Activated T-cell treated with anti-CD3 and anti-CD28 coated beads, Interleukin-2, amount 50 U/mL, for 4 hours (primary cell): ENCODE results near the gene SRSF10. TPM values are rescaled to one million over a fixed set of nuclear protein-coding genes. Genes with fewer than 3 reads are reported as not detected.
"Not testable (repeated sequence)": the region's sequence is repeated elsewhere in the genome, so short reads cannot be mapped to it uniquely, and the experiment has no call there.

ENCODE experiments used
- ATAC-seq, 2 donors: fragments of 200-7000 bp; cut with Tn5 transposase; one replicate each; pipeline ENCODE4 v1.10.0; 2021
- DNase-seq: peaks from one replicate; pipeline ENCODE4 v3.0.0-alpha.2; 2020
- H3K27me3 Mint-ChIP-seq: one replicate; pipeline ENCODE4 v1.8.0; 2021; ENCODE audit warnings: low read depth, mixed read lengths
- H3K36me3 Mint-ChIP-seq: one replicate; pipeline ENCODE4 v1.8.0; 2022; ENCODE audit warnings: mixed read lengths; ENCODE audit not compliant: insufficient read depth
- H3K4me1 Mint-ChIP-seq: one replicate; pipeline ENCODE4 v1.8.0; 2021; ENCODE audit warnings: low read depth, mixed read lengths
- H3K4me3 Mint-ChIP-seq: one replicate; pipeline ENCODE4 v1.8.0; 2021; ENCODE audit warnings: mild to moderate bottlenecking, moderate library complexity, mixed read lengths
- H3K9me3 Mint-ChIP-seq: one replicate; pipeline ENCODE4 v1.8.0; 2021; ENCODE audit warnings: mixed read lengths
- total RNA-seq, 3 donors: library from RNA; stranded (reverse); gene quantifications; one replicate each; pipeline ENCODE4 v1.2.1, GENCODE V29; 2021

SRSF10 gene
- total RNA-seq, 3 donors from 2014 or later: 238 to 250 (median 241) TPM

DNA sequence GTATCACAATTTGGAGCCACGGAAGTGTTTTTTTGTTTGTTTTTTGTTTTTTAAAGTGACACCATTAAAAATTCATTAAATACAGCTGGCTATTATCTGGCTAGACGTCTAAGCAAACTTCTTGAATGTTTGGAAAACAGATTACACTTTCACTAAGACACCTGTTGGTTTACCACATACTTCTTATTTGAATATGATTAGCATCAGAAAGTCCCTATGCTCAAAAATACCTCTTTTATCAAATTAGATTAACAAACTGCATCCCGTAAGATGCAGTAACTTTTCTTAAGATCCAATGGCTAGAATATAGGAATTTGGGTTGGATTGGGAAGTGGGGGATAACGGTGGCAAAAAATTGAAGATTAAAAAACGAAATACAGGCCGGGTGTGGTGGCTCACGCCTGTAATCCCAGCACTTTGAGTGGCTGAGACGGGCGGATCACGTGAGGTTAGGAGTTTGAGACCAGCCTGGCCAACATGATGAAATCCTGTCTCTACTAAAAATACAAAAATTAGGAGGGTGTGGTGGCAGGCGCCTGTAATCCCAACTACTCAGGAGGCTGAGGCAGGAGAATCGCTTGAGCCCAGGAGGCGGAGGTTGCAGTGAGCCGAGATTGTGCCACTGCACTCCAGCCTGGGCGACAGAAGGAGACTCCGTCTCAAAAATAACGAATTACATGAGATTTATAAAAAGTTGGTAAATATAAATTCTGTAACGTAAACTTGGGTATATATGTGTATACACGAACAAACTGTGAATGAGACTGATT lies 21.9 kb downstream of the SRSF10 start:
- DNase-seq, H3K9me3 Mint-ChIP-seq, ATAC-seq, H3K27me3 Mint-ChIP-seq: not testable (repeated sequence)
- Mint-ChIP-seq H3K4me3 (peak overlapping the region; percentile 99), H3K4me1 (peaks cover 51% of the 10 kb centered on the region), H3K36me3 (peaks cover 22% of the 10 kb centered on the region)

DNA sequence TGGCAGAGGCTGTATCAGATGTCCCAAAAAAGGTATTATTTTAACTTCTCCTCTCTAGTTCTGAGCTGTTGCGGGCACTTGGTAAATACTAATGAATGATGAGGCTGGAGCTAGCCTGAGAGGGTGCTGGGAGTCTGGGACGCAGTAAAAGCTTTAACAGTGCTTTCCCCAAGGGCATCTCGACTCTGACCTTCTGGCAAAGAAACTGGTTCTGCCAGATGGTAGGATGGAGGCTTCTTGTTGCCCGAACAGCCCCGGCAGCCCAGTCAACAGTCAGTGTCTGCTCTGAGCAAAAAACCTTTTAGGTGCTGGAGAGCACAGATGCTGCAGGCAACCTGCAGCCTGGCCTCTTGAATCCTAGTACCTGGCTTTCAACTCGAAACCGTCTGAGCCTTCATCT lies 23.0 kb downstream of the SRSF10 start:
- ATAC-seq (no peak), DNase-seq (no peak)
- Mint-ChIP-seq H3K27me3 (no peaks in the 10 kb centered on the region), H3K9me3 (no peaks in the 10 kb centered on the region), H3K4me3 (no peak overlapping the region), H3K36me3 (peaks cover 19% of the 10 kb centered on the region), H3K4me1 (peaks cover 43% of the 10 kb centered on the region)

DNA sequence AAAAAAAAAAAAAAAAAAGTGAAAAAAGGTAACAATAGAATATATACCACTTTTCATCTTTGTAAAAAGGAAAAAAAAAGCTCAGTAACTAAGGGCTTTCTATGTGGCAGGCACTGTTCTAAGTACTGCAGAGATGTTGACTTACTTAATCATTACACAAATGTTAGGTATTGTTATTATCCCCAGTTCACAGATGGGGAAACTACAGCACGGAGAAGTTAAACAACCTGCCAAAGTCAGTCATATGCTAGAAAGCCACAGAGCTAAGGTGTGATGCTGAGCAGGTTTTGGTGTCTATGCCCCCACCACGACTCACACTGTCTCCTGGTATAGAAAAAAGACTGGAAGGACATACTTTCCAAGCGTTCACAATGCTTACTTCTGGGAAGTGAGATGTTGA lies 27.1 kb downstream of the SRSF10 start:
- no peaks in the 10 kb centered on the region for H3K27me3 Mint-ChIP-seq
- no peak for DNase-seq
- H3K9me3 Mint-ChIP-seq: no peaks in the 10 kb centered on the region
- H3K4me1 Mint-ChIP-seq: peaks cover 16% of the 10 kb centered on the region
- H3K36me3 Mint-ChIP-seq: no peaks in the 10 kb centered on the region
- no peak for ATAC-seq
- H3K4me3 Mint-ChIP-seq: no peak overlapping the region

DNA sequence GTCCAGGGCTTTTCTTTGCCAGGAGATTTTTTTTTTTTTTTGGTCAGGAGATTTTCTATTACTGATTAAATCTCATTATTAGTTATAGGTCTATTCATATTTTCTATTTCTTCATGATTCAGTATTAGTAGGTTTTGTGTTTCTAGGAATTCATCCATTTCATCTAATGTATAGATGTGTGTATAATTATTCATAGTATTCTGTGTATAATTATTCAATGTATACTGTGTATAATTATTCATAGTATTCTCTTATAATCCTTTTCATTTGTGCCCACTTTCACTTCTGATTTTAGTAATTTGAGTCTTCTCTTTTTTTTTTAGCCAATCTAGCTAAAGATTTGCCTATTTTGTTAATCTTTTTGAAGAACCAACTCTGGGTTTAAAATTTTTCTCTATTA lies 32.8 kb downstream of the SRSF10 start:
- DNase-seq (no peak), ATAC-seq (no peak)
- H3K9me3 Mint-ChIP-seq: peaks cover 9% of the 10 kb centered on the region

DNA sequence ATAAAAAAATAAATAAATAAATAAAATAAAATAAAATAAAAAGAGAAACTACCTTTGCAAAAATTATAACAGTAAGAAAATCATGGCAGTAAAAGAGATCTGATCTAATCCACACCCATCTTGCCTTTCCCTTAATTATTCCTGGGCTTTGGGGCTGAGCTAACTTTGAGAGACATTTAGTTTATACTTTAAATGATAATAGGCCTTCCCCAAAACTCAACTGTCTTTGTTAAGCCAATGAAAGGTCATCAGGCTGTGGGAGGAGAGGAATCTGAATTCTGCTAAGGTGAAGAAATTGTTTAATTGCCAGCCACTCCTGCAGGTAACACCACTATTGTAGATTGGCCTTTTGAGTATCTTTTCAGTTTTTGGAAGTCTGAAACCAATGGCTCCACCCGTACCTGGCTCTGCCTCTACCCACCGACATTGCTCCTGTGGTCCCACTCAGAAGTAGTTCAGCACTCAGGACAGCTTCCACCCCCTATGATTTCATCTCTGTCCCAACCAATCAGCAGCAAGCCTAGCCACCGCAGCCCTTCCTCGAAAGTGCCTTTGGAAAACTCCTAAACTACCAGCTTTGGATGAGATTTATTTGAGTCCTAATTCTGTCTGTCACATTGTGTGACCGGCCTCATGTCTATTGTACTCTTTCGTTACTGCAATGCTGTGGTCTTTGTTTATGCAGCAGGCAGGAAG lies 43.5 kb downstream of the SRSF10 start:
- H3K4me3 Mint-ChIP-seq: no peak overlapping the region
- no peaks in the 10 kb centered on the region for H3K27me3 Mint-ChIP-seq
- ATAC-seq (no peak), DNase-seq (no peak)
- no peaks in the 10 kb centered on the region for H3K9me3 Mint-ChIP-seq
- H3K36me3 Mint-ChIP-seq: no peaks in the 10 kb centered on the region
- no peaks in the 10 kb centered on the region for H3K4me1 Mint-ChIP-seq

More for the DNA sequence above, 32.8 kb downstream of the SRSF10 start:
- Mint-ChIP-seq H3K27me3 (peaks cover 4% of the 10 kb centered on the region), H3K4me1 (no peaks in the 10 kb centered on the region), H3K36me3 (peaks cover 2% of the 10 kb centered on the region), H3K4me3 (no peak overlapping the region)

DNA sequence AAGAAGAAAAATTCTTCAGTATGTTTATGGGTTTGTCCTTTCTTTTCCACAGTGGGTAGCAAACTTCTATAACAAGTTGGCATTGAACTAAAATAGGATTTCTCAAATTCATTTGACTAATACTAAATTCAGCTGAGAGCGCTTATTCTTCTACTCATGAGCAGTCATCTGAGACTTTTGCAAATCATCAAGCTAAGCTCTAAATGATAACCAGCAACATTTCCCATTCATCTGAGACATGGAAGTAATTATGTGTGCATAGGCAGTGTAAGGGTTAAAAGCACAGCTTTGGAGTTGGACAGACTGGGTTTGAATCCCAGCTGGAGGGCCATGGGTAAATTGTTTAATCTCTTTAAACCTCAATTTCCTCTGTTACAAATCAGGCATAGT lies 48.6 kb downstream of the SRSF10 start:
- H3K9me3 Mint-ChIP-seq: no peaks in the 10 kb centered on the region
- ATAC-seq (no peak), DNase-seq (no peak)
- peaks cover 3% of the 10 kb centered on the region for H3K27me3 Mint-ChIP-seq
- no peaks in the 10 kb centered on the region for H3K36me3 Mint-ChIP-seq
- no peak overlapping the region for H3K4me3 Mint-ChIP-seq
- no peaks in the 10 kb centered on the region for H3K4me1 Mint-ChIP-seq

DNA sequence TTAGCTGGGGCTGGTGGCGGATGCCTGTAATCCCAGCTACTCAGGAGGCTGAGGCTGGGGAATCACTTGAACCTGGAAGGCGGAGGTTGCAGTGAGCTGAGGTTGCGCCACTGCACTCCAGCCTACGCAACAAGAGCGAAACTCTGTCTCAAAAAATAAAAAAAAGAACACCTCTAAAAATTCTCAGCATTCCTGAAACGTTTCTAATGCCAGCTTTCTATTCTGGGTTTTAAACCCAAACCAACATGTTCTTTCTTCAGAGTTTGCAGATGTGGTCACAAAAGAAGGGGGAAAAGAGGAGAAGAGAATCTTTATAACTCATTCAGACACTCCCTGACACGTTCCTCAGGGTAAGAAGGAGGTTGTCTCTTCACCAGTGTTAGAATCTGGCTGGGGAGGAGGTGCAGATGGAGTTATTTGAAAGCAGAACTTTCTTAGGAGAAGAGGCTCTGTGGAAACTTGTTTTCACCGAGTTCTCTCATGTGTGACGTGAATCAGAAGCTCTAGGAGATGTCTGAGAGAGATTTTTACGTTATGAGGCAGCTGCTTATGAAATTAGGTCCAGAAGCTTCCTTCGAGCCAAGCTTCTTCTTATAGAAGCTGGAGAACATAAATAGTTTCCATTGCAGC lies 49.2 kb downstream of the SRSF10 start:
- DNase-seq (no peak), ATAC-seq (no peak)
- no peak overlapping the region for H3K4me3 Mint-ChIP-seq
- no peaks in the 10 kb centered on the region for H3K4me1 Mint-ChIP-seq
- no peaks in the 10 kb centered on the region for H3K9me3 Mint-ChIP-seq
- H3K36me3 Mint-ChIP-seq: no peaks in the 10 kb centered on the region
- peaks cover 3% of the 10 kb centered on the region for H3K27me3 Mint-ChIP-seq

DNA sequence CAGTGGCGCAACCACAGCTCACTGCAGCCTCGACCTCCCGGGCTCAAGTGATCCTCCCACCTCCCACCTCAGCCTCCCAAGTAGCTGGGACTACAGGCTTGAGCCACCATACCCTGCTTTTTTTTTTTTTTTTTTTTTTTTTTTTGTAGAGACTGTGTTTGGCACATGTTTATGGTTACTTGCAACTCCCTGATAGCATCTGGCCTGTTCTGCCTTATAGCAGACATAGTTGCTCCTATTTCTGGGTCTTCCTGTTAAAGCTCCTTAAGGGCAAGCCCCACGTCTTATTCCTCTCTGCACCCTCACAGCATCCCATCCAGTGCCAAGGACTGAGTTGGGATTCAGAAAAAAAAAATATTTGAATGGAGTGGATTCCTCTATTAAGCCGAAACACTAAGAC lies 49.9 kb downstream of the SRSF10 start:
- H3K27me3 Mint-ChIP-seq: peaks cover 3% of the 10 kb centered on the region
- no peak overlapping the region for H3K4me3 Mint-ChIP-seq
- ATAC-seq (no peak), DNase-seq (no peak)
- no peaks in the 10 kb centered on the region for H3K4me1 Mint-ChIP-seq
- no peaks in the 10 kb centered on the region for H3K9me3 Mint-ChIP-seq
- no peaks in the 10 kb centered on the region for H3K36me3 Mint-ChIP-seq

DNA sequence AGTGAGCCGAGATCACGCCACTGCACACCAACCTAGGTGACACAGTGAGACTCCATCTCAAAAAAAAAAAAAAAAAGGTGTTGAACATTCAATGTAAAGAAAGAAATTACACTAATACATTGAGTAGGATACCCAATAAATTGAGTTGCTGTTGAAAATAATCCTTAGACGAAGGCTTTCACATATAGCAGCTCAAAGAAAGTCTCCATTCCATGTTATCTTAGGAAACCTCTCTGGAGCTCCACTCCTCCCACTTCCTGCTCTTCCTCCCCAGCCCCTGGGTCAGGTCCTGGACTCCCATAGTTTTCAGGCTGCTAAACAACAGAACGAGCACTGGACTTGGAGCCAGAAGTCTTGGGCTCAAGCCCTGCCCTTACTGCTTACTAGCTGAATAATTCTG lies 51.3 kb downstream of the SRSF10 start:
- Mint-ChIP-seq H3K9me3 (no peaks in the 10 kb centered on the region), H3K4me1 (no peaks in the 10 kb centered on the region), H3K27me3 (peaks cover 3% of the 10 kb centered on the region), H3K36me3 (no peaks in the 10 kb centered on the region), H3K4me3 (no peak overlapping the region)
- no peak for DNase-seq
- ATAC-seq: no peak

DNA sequence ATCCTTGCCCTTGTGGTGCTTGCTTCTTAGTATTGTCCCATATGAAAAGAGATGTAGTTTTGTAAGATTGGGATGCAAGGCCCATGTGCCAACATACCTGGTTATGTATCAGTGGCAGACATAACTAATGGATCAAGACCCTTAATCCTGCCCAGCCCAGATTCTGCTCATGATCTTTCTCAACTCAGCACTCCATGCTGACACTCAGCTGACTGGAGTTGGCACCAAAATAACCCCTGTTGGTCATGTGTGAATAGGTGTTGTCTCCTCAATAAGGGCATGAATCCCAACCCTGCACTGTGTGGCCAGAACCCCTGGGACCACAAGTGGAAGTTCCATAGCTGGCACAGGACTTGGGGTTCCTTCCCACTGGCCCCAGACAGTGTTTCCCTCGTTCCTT lies 53.0 kb downstream of the SRSF10 start:
- H3K36me3 Mint-ChIP-seq: no peaks in the 10 kb centered on the region
- no peak for DNase-seq
- no peak overlapping the region for H3K4me3 Mint-ChIP-seq
- no peaks in the 10 kb centered on the region for H3K9me3 Mint-ChIP-seq
- peaks cover 3% of the 10 kb centered on the region for H3K27me3 Mint-ChIP-seq
- no peak for ATAC-seq
- no peaks in the 10 kb centered on the region for H3K4me1 Mint-ChIP-seq

DNA sequence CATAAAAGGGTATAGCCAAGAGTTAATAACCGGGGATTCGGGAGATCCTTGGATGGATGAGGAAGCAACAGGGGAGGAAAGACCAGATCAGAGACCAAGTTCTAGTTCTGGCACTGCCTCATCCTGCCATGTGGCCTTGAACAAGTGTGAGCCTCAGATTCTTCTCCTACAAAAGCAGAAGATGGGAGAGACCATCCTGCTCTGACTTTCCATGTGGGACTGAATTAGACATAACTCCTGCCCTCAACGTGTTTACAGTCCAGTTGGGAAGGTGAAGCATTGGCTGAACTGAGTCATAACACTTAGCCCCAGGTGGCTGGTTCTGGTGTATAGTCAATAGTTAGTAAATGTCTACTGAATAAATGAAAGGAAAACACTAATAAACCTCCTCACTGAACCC lies 54.8 kb downstream of the SRSF10 start:
- DNase-seq (no peak), ATAC-seq (no peak)
- no peaks in the 10 kb centered on the region for H3K9me3 Mint-ChIP-seq
- no peak overlapping the region for H3K4me3 Mint-ChIP-seq
- peaks cover 3% of the 10 kb centered on the region for H3K27me3 Mint-ChIP-seq
- no peaks in the 10 kb centered on the region for H3K36me3 Mint-ChIP-seq
- H3K4me1 Mint-ChIP-seq: no peaks in the 10 kb centered on the region

DNA sequence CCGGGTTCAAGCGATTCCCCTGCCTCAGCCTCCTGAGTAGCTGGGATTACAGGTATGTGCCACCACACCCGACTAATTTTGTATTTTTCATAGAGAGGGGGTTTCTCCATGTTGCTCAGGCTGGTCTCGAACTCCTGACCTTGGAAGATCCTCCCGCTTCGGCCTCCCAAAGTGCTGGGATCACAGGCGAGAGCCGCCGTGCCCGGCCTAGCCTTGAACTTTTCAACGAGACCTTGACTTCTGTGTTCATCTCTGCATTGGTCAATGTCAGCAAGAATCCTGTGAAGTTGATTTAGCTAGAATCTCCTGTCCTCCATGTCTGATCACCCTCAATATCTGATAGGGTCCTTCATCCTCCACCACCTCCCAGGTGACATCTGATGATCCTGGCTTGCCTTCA lies 55.5 kb downstream of the SRSF10 start:
- ATAC-seq (no peak), DNase-seq (no peak)
- H3K27me3 Mint-ChIP-seq: peaks cover 3% of the 10 kb centered on the region
- H3K4me1 Mint-ChIP-seq: peaks cover 2% of the 10 kb centered on the region
- H3K4me3 Mint-ChIP-seq: no peak overlapping the region
- H3K36me3 Mint-ChIP-seq: no peaks in the 10 kb centered on the region
- H3K9me3 Mint-ChIP-seq: no peaks in the 10 kb centered on the region

DNA sequence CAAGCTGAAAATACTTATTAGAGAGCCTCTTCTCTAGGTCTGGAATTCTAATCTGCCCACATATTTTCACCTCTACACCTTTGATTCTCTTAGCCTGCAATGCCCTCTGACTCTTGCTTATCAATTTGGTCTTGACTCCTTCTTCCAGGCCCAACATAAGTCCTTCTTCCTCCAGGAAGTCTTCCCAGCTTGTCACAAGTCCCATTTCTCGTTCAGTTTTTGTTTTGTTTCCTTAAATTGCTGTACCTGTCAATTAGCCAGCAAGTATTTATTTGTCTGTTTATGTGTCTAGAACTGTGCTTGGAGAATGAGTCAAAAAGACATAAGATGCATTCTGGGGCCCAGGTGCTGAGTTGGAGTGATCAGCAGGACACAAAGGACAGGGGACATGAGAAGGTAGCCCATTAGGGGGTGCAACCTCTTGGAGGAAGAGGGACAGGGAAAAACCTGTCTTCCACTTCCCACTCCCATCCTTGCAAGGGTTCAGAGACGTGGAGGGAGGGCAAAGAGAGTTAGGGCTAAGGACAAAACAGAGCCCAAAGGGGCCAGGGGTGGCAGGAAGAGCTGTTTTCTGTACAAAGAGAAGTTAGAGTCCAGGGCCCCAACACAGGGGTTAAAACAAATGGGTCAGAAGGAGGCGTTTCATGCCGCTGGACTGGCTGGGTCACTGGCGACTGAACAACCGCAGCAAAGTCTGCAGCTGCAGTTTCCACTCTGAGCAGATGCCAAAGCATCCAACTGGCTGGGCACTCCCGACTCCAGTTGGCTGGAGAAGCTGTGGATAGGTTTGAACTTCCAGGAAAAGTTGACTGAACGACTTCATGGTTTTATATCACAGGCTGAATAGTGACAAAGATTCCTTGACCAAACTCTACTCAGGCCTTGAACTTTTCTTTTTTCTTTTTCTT lies 56.3 kb downstream of the SRSF10 start:
- no peaks in the 10 kb centered on the region for H3K9me3 Mint-ChIP-seq
- no peak for ATAC-seq
- DNase-seq: no peak
- no peak overlapping the region for H3K4me3 Mint-ChIP-seq
- no peaks in the 10 kb centered on the region for H3K36me3 Mint-ChIP-seq
- H3K27me3 Mint-ChIP-seq: peaks cover under 1% of the 10 kb centered on the region
- peaks cover 2% of the 10 kb centered on the region for H3K4me1 Mint-ChIP-seq

DNA sequence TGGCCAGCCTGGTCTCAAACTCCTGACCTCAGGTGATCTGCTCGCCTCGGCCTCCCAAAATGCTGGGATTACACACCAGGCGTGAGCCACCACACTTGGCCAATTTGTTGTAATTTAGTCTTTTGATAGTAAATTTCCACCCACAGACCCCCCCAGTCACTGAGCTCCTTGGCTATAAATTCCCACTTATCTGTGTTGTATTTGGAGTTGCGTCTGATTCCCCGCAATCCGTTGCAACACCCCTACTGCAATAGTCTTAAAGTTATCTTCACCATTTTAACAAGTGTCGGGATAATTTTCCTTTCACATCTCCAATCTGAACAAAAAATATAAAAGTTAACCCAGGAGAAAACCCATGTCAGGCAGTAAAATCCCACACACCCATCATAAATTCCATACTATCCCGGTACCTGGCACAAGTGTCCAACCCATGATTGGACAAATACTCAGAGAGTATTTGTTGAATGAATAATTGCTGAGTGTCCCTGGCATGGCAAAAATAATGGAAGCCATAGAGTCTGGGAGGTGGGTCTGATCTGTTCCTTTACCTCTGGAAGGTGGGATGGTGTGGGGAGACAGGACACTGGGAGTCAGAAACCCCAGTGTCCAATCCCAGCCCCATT lies 57.7 kb downstream of the SRSF10 start:
- Mint-ChIP-seq H3K4me3 (no peak overlapping the region), H3K36me3 (no peaks in the 10 kb centered on the region), H3K4me1 (peaks cover 2% of the 10 kb centered on the region), H3K9me3 (no peaks in the 10 kb centered on the region), H3K27me3 (no peaks in the 10 kb centered on the region)
- ATAC-seq (no peak), DNase-seq (no peak)
